BLaER1 (cell line): ENCODE results near the gene KNDC1.
"Not testable (repeated sequence)": the region's sequence is repeated elsewhere in the genome, so short reads cannot be mapped to it uniquely, and the experiment has no call there.

ENCODE experiments used
- H3K27ac ChIP-seq: shearing (Covaris generic); formaldehyde crosslinking; 2 replicates; pipeline ENCODE4 v1.8.1; 2022
- H3K27me3 ChIP-seq: shearing (Covaris generic); formaldehyde crosslinking; 2 replicates; pipeline ENCODE4 v1.8.1; 2022
- H3K36me3 ChIP-seq: shearing (Covaris generic); formaldehyde crosslinking; 2 replicates; pipeline ENCODE4 v1.8.1; 2022
- H3K4me1 ChIP-seq: shearing (Covaris generic); formaldehyde crosslinking; 2 replicates; pipeline ENCODE4 v1.8.1; 2022
- H3K4me2 ChIP-seq: shearing (Covaris generic); formaldehyde crosslinking; 2 replicates; pipeline ENCODE4 v1.8.1; 2022
- H3K4me3 ChIP-seq: shearing (Covaris generic); formaldehyde crosslinking; 2 replicates; pipeline ENCODE4 v1.8.1; 2022
- H3K9ac ChIP-seq: shearing (Covaris generic); formaldehyde crosslinking; 2 replicates; pipeline ENCODE4 v1.8.1; 2022
- H3K9me3 ChIP-seq: shearing (Covaris generic); formaldehyde crosslinking; 2 replicates; pipeline ENCODE4 v1.8.1; 2022
- H4K20me1 ChIP-seq: shearing (Covaris generic); formaldehyde crosslinking; 2 replicates; pipeline ENCODE4 v1.8.1; 2022
- Cebpa-rat ChIP-seq: shearing (Covaris generic); IDR thresholded peaks from 2 replicates; pipeline ENCODE4 v1.8.1; 2022

KNDC1 gene

GRCh38 chr10:133231946-133232574, 72.0 kb downstream of the KNDC1 start:
- H3K4me2 ChIP-seq: peak overlapping the region; percentile 40; the same call in 1 of the 2 replicates
- peaks cover 36% of the 10 kb centered on the region for H4K20me1 ChIP-seq
- H3K36me3 ChIP-seq: no peaks in the 10 kb centered on the region
- H3K27ac ChIP-seq: no peak overlapping the region
- no peak overlapping the region for H3K9ac ChIP-seq
- H3K27me3 ChIP-seq: peaks cover 98% of the 10 kb centered on the region
- no peak for TF ChIP-seq Cebpa-rat
- no peak overlapping the region for H3K4me3 ChIP-seq
- H3K9me3 ChIP-seq: no peaks in the 10 kb centered on the region; the same call in 1 of the 2 replicates
- peaks cover 44% of the 10 kb centered on the region for H3K4me1 ChIP-seq

DNA sequence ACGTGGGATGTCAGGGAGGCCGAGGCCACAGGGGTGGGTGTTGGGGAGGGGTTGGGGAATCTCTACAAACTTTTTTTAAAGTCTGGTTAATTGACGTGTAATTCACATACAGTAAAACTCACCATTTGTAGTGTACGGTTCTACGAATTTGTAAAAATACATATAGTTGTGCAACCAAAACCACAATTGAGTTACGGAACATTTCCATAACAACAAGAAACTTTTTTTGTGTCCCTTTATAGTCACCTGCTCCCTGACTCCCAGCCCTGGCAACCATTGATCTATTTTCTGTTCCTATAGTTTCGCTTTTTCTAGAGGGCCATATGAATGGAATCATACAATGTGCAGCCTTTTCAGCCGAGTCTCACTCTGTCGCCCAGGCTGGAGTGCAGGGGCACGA, 74.8 kb downstream of the KNDC1 start:
- not testable (repeated sequence) for H3K4me3 ChIP-seq, H3K9me3 ChIP-seq, H3K9ac ChIP-seq, H3K36me3 ChIP-seq, H3K27ac ChIP-seq, H3K4me2 ChIP-seq
- Histone ChIP-seq H3K4me1 (peaks cover 53% of the 10 kb centered on the region), H4K20me1 (peaks cover 47% of the 10 kb centered on the region), H3K27me3 (peaks cover 97% of the 10 kb centered on the region)

DNA sequence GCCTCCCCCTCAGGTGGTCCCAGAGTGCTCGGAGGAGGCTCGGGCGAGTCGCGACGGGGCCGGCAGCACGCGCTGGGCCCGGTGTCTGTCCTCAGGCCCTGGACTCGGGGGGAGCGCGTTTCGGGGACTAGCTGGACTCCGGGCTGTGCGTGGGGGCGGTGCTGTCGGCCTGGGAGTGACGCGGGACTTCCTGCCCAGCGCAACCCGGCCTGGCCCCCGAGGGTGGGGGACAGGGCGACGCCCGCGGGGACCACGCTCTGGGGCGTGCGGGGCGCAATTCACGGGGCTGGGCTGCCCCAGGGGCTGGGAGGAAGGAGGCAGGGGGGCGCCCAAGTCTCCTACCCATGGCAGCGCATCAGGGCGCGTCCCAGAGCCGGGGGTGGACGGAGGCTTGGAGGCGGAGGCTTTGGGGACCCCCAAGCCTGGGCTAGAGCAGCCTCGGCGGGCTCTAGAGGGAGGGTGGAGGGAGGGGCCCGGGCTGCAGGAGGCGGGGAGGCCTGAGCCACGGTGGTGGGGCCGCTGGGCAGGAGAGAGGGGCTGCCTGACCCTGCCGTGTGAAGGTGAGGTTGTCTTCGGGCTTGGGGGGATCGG, 75.3 kb downstream of the KNDC1 start:
- Histone ChIP-seq H3K9me3 (no peaks in the 10 kb centered on the region; the same call in 1 of the 2 replicates), H4K20me1 (peaks cover 47% of the 10 kb centered on the region), H3K27me3 (peaks cover 96% of the 10 kb centered on the region), H3K4me1 (peaks cover 57% of the 10 kb centered on the region), H3K27ac (no peak overlapping the region), H3K9ac (no peak overlapping the region), H3K4me3 (no peak overlapping the region), H3K36me3 (no peaks in the 10 kb centered on the region), H3K4me2 (peak overlapping the region; percentile 36; the same call in 1 of the 2 replicates)
- TF ChIP-seq Cebpa-rat: no peak

DNA sequence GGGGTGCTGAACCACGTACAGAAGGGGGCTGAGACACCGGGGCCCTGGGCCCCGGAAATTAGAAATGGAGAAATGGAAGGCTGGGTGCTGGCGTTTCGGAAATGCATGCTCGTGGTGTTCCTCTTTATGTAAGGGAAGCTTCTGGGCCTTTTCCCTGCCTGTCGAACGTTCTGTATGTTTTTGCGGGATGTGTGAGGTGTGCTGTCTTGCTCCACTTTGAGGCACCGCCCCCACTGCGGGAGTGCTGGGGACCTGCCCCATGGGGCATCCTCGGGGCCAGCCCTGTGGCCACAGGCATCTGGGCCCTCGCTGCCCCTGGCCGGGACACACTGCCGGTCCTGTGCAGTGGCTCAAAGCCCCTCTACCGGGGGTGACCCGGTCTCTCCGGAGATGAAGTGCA, 75.9 kb downstream of the KNDC1 start:
- H3K4me3 ChIP-seq: no peak overlapping the region
- H3K9ac ChIP-seq: no peak overlapping the region
- peaks cover 91% of the 10 kb centered on the region for H3K27me3 ChIP-seq
- H3K4me2 ChIP-seq: no peak overlapping the region; the same call in 1 of the 2 replicates
- peaks cover 59% of the 10 kb centered on the region for H3K4me1 ChIP-seq
- no peaks in the 10 kb centered on the region for H3K36me3 ChIP-seq
- no peak overlapping the region for H3K27ac ChIP-seq
- H4K20me1 ChIP-seq: peaks cover 47% of the 10 kb centered on the region
- H3K9me3 ChIP-seq: no peaks in the 10 kb centered on the region
- TF ChIP-seq Cebpa-rat: no peak

DNA sequence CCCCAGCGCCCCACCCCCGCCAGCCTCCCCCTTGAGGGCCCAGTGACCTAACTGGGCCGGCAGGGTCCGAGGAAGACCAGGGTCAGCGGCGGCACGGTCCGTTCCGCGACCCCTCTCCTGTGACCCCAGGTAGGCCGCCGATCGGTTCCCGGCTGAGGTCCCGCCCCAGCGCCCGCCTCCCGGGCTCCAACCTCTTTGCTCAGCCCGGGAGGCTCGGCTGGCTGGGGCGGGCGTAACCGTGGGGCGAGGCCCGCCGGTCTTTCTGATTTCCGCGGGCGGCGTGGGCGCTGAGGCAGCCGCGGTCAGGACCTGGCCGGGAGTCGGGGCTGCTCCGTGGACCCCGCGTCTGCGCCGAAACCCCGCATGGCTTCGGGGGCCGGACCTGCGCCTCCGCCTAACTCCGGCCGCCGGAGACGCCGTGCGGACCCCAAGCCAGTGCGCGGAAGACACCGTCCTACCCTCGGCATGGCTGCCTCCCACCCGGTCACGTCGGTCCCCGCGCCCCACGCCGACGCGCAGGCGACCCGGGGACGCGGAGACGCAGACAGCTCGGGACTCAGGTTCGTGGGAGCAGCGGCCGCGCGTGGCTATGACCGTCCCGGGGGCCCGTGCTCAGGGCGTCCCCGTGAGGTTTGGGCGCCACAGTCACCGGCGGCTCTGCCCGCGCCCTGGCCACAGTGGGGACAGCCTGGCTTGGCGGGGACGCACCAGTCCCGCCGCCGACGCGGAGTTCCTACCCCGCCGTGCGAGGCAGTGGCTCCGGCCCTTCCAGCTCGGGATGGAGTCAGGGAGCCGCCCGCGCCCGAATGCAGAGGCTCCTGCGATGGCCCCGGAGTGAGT, 76.6 kb downstream of the KNDC1 start:
- Histone ChIP-seq H3K27me3 (peaks cover 91% of the 10 kb centered on the region), H4K20me1 (peaks cover 41% of the 10 kb centered on the region), H3K4me3 (0 out of 2 replicates have a peak overlapping the region, but pooled peaks have one; percentile 25), H3K36me3 (no peaks in the 10 kb centered on the region), H3K9ac (no peak overlapping the region), H3K4me2 (peak overlapping the region; percentile 40; the same call in 1 of the 2 replicates), H3K9me3 (no peaks in the 10 kb centered on the region), H3K27ac (no peak overlapping the region), H3K4me1 (peaks cover 60% of the 10 kb centered on the region)
- no peak for TF ChIP-seq Cebpa-rat

- Histone ChIP-seq H3K36me3 (no peaks in the 10 kb centered on the region), H3K4me2 (peak overlapping the region; percentile 40; the same call in 1 of the 2 replicates), H3K27ac (no peak overlapping the region)
Observed at GRCh38 chr10:133237241-133237587, 77.2 kb downstream of the KNDC1 start.

GRCh38 chr10:133237588-133238465, 77.8 kb downstream of the KNDC1 start, which contains the start of gene VENTX:
Gene VENTX, plus strand, starts transcription at chr10:133237855. Its CDS starts 60 bp downstream, at chr10:133237915.
- no peaks in the 10 kb centered on the region for H3K36me3 ChIP-seq
- H3K27ac ChIP-seq: no peak within 1 kb of the TSS
- H4K20me1 ChIP-seq: peaks cover 37% of the 10 kb centered on the region
- 0 out of 2 replicates have a peak within 1 kb of the TSS, but pooled peaks have one; percentile 25 for H3K4me3 ChIP-seq
- H3K4me1 ChIP-seq: peaks cover 64% of the 10 kb centered on the region
- no peak for TF ChIP-seq Cebpa-rat
- peaks cover 84% of the 10 kb centered on the region for H3K27me3 ChIP-seq
- H3K9ac ChIP-seq: no peak within 1 kb of the TSS
- H3K4me2 ChIP-seq: peak within 1 kb of the TSS; percentile 40
- no peaks in the 10 kb centered on the region for H3K9me3 ChIP-seq

More at GRCh38 chr10:133237241-133237587, 77.2 kb downstream of the KNDC1 start:
- no peak overlapping the region for H3K9ac ChIP-seq
- H3K9me3 ChIP-seq: no peaks in the 10 kb centered on the region
- H4K20me1 ChIP-seq: peaks cover 37% of the 10 kb centered on the region
- H3K4me3 ChIP-seq: 0 out of 2 replicates have a peak overlapping the region, but pooled peaks have one; percentile 25
- no peak for TF ChIP-seq Cebpa-rat
- H3K27me3 ChIP-seq: peaks cover 90% of the 10 kb centered on the region
- H3K4me1 ChIP-seq: peaks cover 60% of the 10 kb centered on the region

GRCh38 chr10:133238466-133238804, 78.4 kb downstream of the KNDC1 start:
- Histone ChIP-seq H3K4me1 (peaks cover 70% of the 10 kb centered on the region), H3K4me3 (no peak overlapping the region), H4K20me1 (peaks cover 32% of the 10 kb centered on the region), H3K27ac (no peak overlapping the region), H3K9me3 (no peaks in the 10 kb centered on the region), H3K9ac (no peak overlapping the region), H3K27me3 (peaks cover 84% of the 10 kb centered on the region), H3K4me2 (peak overlapping the region; percentile 22; the same call in 1 of the 2 replicates), H3K36me3 (no peaks in the 10 kb centered on the region)
- no peak for TF ChIP-seq Cebpa-rat

DNA sequence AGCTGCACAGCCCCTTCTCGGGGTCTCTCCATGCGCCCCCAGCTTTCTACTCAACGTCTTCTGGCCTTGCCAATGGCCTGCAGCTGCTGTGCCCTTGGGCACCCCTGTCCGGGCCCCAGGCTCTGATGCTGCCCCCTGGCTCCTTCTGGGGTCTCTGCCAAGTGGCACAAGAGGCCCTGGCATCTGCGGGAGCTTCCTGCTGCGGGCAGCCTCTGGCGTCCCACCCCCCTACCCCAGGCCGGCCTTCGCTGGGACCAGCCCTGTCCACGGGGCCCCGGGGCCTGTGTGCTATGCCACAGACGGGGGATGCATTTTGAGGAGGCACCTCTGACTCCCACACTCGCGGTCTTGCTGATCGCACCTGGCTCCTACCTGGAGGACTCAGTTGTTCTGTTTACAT, 80.0 kb downstream of the KNDC1 start:
- Histone ChIP-seq H3K9me3 (no peaks in the 10 kb centered on the region), H3K27ac (no peak overlapping the region), H3K27me3 (peaks cover 75% of the 10 kb centered on the region), H3K4me3 (no peak overlapping the region), H4K20me1 (peaks cover 27% of the 10 kb centered on the region), H3K9ac (no peak overlapping the region), H3K4me1 (peaks cover 84% of the 10 kb centered on the region), H3K4me2 (peak overlapping the region; percentile 96), H3K36me3 (no peaks in the 10 kb centered on the region)
- no peak for TF ChIP-seq Cebpa-rat
